Osteoblast (primary cell): Measurements from ENCODE around the gene CTPS2. TPM values are rescaled to one million over a fixed set of nuclear protein-coding genes. Genes with fewer than 3 reads are reported as not detected.

Experiments
- DNase-seq: peaks from one replicate; pipeline ENCODE4 v3.0.0; 2011; ENCODE audit warnings: low spot score, mixed read lengths; ENCODE audit not compliant: insufficient read length; ENCODE audit errors: missing footprints
- H2AFZ ChIP-seq: 2 replicates; pipeline ENCODE4 v1.6.0; 2011; ENCODE audit warnings: mild to moderate bottlenecking, low read length
- H3K27ac ChIP-seq: 2 replicates; pipeline ENCODE4 v1.5.1; 2011; ENCODE audit warnings: mild to moderate bottlenecking, low read depth, low read length, moderate library complexity
- H3K27me3 ChIP-seq: 2 replicates; pipeline ENCODE4 v1.6.0; 2012; ENCODE audit warnings: mild to moderate bottlenecking, control low read depth, inconsistent platforms, low read length, moderate library complexity; ENCODE audit not compliant: insufficient read depth
- H3K36me3 ChIP-seq: 2 replicates; pipeline ENCODE4 v1.5.1; 2011; ENCODE audit warnings: mild to moderate bottlenecking, low read length, control low read depth, moderate library complexity; ENCODE audit not compliant: insufficient read depth
- H3K4me1 ChIP-seq: 2 replicates; pipeline ENCODE4 v1.5.1; 2011; ENCODE audit warnings: mild to moderate bottlenecking, low read length, control low read depth, moderate library complexity; ENCODE audit not compliant: insufficient read depth
- H3K4me2 ChIP-seq: 2 replicates; pipeline ENCODE4 v1.6.0; 2011; ENCODE audit warnings: mild to moderate bottlenecking, low read length; ENCODE audit not compliant: insufficient read depth
- H3K4me3 ChIP-seq: fragments of 200-600 bp; sonication (generic); 3 replicates; pipeline ENCODE4 v1.5.1; 2012; ENCODE audit warnings: mild to moderate bottlenecking, low read length, inconsistent platforms; ENCODE audit not compliant: insufficient read depth
- H3K79me2 ChIP-seq: 2 replicates; pipeline ENCODE4 v1.6.0; 2012; ENCODE audit warnings: mild to moderate bottlenecking, low read length, control low read depth, inconsistent platforms; ENCODE audit not compliant: insufficient read depth
- H3K9me3 ChIP-seq: 2 replicates; pipeline ENCODE4 v1.5.1; 2011; ENCODE audit warnings: low read depth, low read length, control low read depth
- H4K20me1 ChIP-seq: 2 replicates; pipeline ENCODE4 v1.6.0; 2012; ENCODE audit warnings: mild to moderate bottlenecking, low read length, control low read depth; ENCODE audit not compliant: insufficient read depth
- CTCF ChIP-seq: IDR thresholded peaks from 2 replicates; pipeline ENCODE4 v1.5.1; 2011; ENCODE audit warnings: mild to moderate bottlenecking, low read depth, low read length, moderate library complexity; ENCODE audit errors: extremely low read depth
- total RNA-seq: library from RNA; depleted of rRNA; stranded (reverse); fragments of >200 nt; gene quantifications from 2 replicates; pipeline ENCODE4 v1.2.3, GENCODE V29; 2012

The CTPS2 gene
- total RNA-seq, 1 donor: 8.0 TPM

GRCh38 chrX:16601885-16602284, 110.6 kb downstream of the CTPS2 start:
- Histone ChIP-seq H3K4me3 (no peak overlapping the region), H3K4me2 (no peak overlapping the region), H3K79me2 (no peaks in the 10 kb centered on the region), H3K36me3 (no peaks in the 10 kb centered on the region), H2AFZ (no peak overlapping the region), H3K4me1 (peaks cover 18% of the 10 kb centered on the region), H3K9me3 (no peaks in the 10 kb centered on the region), H4K20me1 (no peaks in the 10 kb centered on the region), H3K27me3 (no peaks in the 10 kb centered on the region), H3K27ac (no peak overlapping the region)
- DNase-seq: no peak
- no peak for TF ChIP-seq CTCF

- Histone ChIP-seq H3K4me2 (no peak overlapping the region), H3K79me2 (no peaks in the 10 kb centered on the region), H3K4me1 (peaks cover 3% of the 10 kb centered on the region), H3K4me3 (no peak overlapping the region), H3K27ac (no peak overlapping the region), H3K36me3 (no peaks in the 10 kb centered on the region), H4K20me1 (no peaks in the 10 kb centered on the region), H2AFZ (no peak overlapping the region), H3K27me3 (no peaks in the 10 kb centered on the region), H3K9me3 (no peaks in the 10 kb centered on the region)
- no peak for DNase-seq
- TF ChIP-seq CTCF: no peak
These were observed 118.0 kb downstream of the CTPS2 start for GRCh38 chrX:16594490-16594889.

- Histone ChIP-seq H3K36me3 (no peaks in the 10 kb centered on the region), H3K4me3 (no peak overlapping the region), H3K4me2 (no peak overlapping the region), H3K79me2 (no peaks in the 10 kb centered on the region), H3K27ac (no peak overlapping the region), H2AFZ (no peak overlapping the region), H3K9me3 (no peaks in the 10 kb centered on the region), H3K4me1 (peaks cover 9% of the 10 kb centered on the region), H4K20me1 (no peaks in the 10 kb centered on the region), H3K27me3 (no peaks in the 10 kb centered on the region)
- no peak for DNase-seq
- TF ChIP-seq CTCF: no peak
These were observed 118.7 kb downstream of the CTPS2 start for GRCh38 chrX:16593801-16594200.

- Histone ChIP-seq H3K36me3 (no peaks in the 10 kb centered on the region), H3K27me3 (no peaks in the 10 kb centered on the region)
These were observed 120.2 kb downstream of the CTPS2 start for GRCh38 chrX:16592194-16592770.

More at GRCh38 chrX:16592194-16592770, 120.2 kb downstream of the CTPS2 start:
- Histone ChIP-seq H3K4me3 (no peak overlapping the region), H3K4me1 (peaks cover 9% of the 10 kb centered on the region), H3K4me2 (no peak overlapping the region), H3K27ac (no peak overlapping the region), H4K20me1 (no peaks in the 10 kb centered on the region), H2AFZ (no peak overlapping the region), H3K9me3 (no peaks in the 10 kb centered on the region), H3K79me2 (no peaks in the 10 kb centered on the region)
- DNase-seq: no peak
- TF ChIP-seq CTCF: no peak
